Testis (tissue), 2 donors: ENCODE results near the gene PHYH.

Experiments
- CTCF ChIP-seq, 3 experiments: fragments of 450-650 bp in 2 of 3; fragments of 200-600 bp in 1 of 3; sonication (generic) in 1 of 3; IDR thresholded peaks; one replicate each; pipeline ENCODE4 v1.5.1; 2016 to 2019; ENCODE audit warnings: antibody characterized with exemption in 3 of 3, mild to moderate bottlenecking in 2 of 3, moderate library complexity in 1 of 3
- POLR2A ChIP-seq: fragments of 450-650 bp; IDR thresholded peaks from one replicate; pipeline ENCODE4 v1.6.1; 2017; ENCODE audit warnings: antibody characterized with exemption, mild to moderate bottlenecking, moderate library complexity

- TF ChIP-seq CTCF (IDR thresholded peaks at IDR 0.05) (no peak), POLR2A (no peak)
Observed at GRCh38 chr10:13257621-13258140, 42.2 kb downstream of the PHYH start.
